Measurements from ENCODE around the gene KIF5B.
"Not testable (repeated sequence)": the region's sequence is repeated elsewhere in the genome, so short reads cannot be mapped to it uniquely, and the experiment has no call there.

Gene KIF5B

GRCh38 chr10:32077896-32078485, 21.8 kb upstream of the KIF5B start:
- DNase-seq (ENCODE audit: low read depth), result peak; percentile 82
- no peaks in the 10 kb centered on the region for H3K27me3 ChIP-seq (replicated peaks; ENCODE audit: control insufficient read depth, insufficient read depth, low read length)
- H3K9ac ChIP-seq (ENCODE audit: low read length), result no peak overlapping the region
- H3K4me1 ChIP-seq (ENCODE audit: control insufficient read depth, insufficient read depth, low read length), result peaks cover 26% of the 10 kb centered on the region
- no peaks in the 10 kb centered on the region for H3K9me3 ChIP-seq (ENCODE audit: control insufficient read depth, low read length)
- no peaks in the 10 kb centered on the region for H3K36me3 ChIP-seq (ENCODE audit: control insufficient read depth, insufficient read depth, low read length, severe bottlenecking)
- H3K4me3 ChIP-seq (ENCODE audit: low read length), result peak overlapping the region; percentile 18

DNA sequence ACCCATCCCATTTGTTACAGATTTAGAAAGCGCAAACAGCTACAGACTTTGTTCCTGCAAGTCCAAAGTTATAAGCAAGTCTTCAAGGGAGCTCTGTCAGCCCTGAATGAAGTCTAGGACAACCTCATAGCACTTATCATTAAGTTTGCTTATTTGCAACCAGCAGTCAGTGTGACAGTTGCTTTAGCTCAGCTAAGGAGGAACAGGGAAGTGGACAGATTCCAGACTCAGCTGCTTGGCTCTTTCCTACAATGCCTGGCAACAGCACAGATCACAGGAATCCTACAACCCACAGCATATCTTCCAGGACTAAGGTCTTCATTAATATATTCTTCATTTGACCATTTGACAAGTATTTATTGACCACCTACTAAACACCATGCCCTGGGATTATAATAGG, 17.4 kb upstream of the KIF5B start:
- Histone ChIP-seq H3K27me3 (replicated peaks; ENCODE audit: control insufficient read depth, insufficient read depth, low read length) (no peaks in the 10 kb centered on the region), H3K9ac (ENCODE audit: low read length) (no peak overlapping the region), H3K4me1 (ENCODE audit: control insufficient read depth, insufficient read depth, low read length) (peaks cover 28% of the 10 kb centered on the region), H3K4me3 (ENCODE audit: low read length) (no peak overlapping the region), H3K9me3 (ENCODE audit: control insufficient read depth, low read length) (no peaks in the 10 kb centered on the region), H3K36me3 (ENCODE audit: control insufficient read depth, insufficient read depth, low read length, severe bottlenecking) (no peaks in the 10 kb centered on the region)
- DNase-seq (ENCODE audit: low read depth), result no peak

GRCh38 chr10:32073128-32073527, 16.9 kb upstream of the KIF5B start:
- H3K27me3 ChIP-seq (replicated peaks; ENCODE audit: control insufficient read depth, insufficient read depth, low read length), result no peaks in the 10 kb centered on the region
- DNase-seq (ENCODE audit: low read depth), result no peak
- no peak overlapping the region for H3K9ac ChIP-seq (ENCODE audit: low read length)
- H3K4me3 ChIP-seq (ENCODE audit: low read length), result no peak overlapping the region
- H3K9me3 ChIP-seq (ENCODE audit: control insufficient read depth, low read length), result no peaks in the 10 kb centered on the region
- no peaks in the 10 kb centered on the region for H3K36me3 ChIP-seq (ENCODE audit: control insufficient read depth, insufficient read depth, low read length, severe bottlenecking)
- H3K4me1 ChIP-seq (ENCODE audit: control insufficient read depth, insufficient read depth, low read length), result peaks cover 24% of the 10 kb centered on the region

DNA sequence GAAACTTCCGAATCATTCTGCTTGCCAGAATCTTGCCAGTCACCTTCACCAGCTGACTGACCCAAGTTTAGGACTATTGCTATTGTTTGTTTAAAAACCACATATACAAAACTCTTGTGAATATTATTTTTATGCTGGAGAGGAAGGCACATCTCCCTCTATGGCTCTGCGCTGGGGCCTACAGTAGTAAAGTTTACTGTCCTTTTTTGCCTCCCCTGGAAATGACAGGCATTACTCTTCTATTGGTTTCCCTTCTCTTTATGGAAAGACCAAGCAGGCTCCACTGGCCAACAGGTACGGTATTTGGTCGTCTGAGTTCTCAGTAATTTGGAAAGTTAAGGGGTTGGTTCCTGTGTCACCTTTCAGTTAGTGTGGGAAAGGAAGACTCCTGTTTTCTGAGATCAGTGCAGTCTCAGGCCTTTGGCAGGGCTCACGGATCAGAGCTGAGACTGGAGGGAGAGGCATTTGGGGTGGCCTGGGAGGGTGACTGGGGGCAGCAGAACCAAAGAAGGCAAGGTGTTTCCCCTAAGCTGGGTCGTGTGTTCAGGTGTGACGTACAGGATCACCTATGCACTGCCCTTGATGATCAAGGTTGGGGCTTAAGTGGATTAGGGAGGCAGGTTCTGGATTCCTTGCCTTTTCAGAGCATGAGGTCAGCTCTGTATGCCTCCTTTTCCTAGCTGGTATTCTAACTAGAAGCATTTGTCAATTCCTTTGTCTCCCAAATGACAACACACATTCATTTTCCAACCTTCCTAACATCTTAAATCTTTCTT, 16.0 kb upstream of the KIF5B start:
- no peak overlapping the region for H3K4me3 ChIP-seq (ENCODE audit: low read length)
- H3K27me3 ChIP-seq (replicated peaks; ENCODE audit: control insufficient read depth, insufficient read depth, low read length), result no peaks in the 10 kb centered on the region
- no peak overlapping the region for H3K9ac ChIP-seq (ENCODE audit: low read length)
- DNase-seq (ENCODE audit: low read depth), result no peak
- H3K9me3 ChIP-seq (ENCODE audit: control insufficient read depth, low read length), result no peaks in the 10 kb centered on the region
- H3K4me1 ChIP-seq (ENCODE audit: control insufficient read depth, insufficient read depth, low read length), result peaks cover 15% of the 10 kb centered on the region
- no peaks in the 10 kb centered on the region for H3K36me3 ChIP-seq (ENCODE audit: control insufficient read depth, insufficient read depth, low read length, severe bottlenecking)

DNA sequence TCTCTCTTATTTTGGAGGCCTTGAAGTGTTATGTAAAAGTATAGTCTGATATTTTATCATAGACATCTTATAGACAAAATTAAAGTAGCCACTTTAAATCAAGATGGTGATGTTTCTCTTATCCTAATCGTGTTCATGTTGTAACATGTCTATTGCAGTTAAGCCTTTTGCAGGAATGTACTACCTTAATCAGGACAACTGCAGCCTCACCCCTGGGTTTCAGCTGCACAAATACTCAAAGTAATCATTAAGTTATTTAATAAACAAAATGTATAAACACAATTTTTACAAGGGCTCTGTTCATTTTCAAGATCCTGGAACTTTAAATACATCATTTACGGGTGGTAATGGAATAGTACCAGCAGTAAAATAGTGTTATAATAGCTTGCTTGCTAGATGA, 14.4 kb upstream of the KIF5B start:
- Histone ChIP-seq H3K4me1 (ENCODE audit: control insufficient read depth, insufficient read depth, low read length) (peaks cover 15% of the 10 kb centered on the region), H3K9me3 (ENCODE audit: control insufficient read depth, low read length) (no peaks in the 10 kb centered on the region), H3K4me3 (ENCODE audit: low read length) (no peak overlapping the region), H3K9ac (ENCODE audit: low read length) (no peak overlapping the region), H3K27me3 (replicated peaks; ENCODE audit: control insufficient read depth, insufficient read depth, low read length) (no peaks in the 10 kb centered on the region), H3K36me3 (ENCODE audit: control insufficient read depth, insufficient read depth, low read length, severe bottlenecking) (no peaks in the 10 kb centered on the region)
- DNase-seq (ENCODE audit: low read depth), result no peak

DNA sequence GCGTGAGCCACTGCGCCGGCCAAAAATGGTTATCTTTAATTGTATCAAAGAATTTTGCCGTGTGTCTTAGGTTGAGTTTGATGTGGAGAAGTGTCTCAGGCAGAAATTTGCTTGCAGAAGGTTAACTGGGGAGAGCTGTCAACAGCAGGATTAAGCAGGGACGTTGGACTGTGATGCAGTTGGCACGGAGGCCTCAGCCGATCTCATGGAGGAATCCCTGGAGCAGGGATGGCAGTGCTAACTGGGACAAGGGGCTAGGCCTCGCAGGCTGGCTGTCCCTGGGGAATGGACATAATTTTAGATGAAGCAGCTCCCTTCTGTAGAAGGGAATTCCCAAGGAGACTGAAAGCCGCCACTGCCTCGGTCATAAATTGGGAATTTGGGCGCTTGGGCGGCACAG, 12.3 kb upstream of the KIF5B start:
- Histone ChIP-seq H3K9ac (ENCODE audit: low read length) (no peak overlapping the region), H3K27me3 (replicated peaks; ENCODE audit: control insufficient read depth, insufficient read depth, low read length) (no peaks in the 10 kb centered on the region), H3K4me1 (ENCODE audit: control insufficient read depth, insufficient read depth, low read length) (peaks cover 10% of the 10 kb centered on the region), H3K9me3 (ENCODE audit: control insufficient read depth, low read length) (no peaks in the 10 kb centered on the region), H3K36me3 (ENCODE audit: control insufficient read depth, insufficient read depth, low read length, severe bottlenecking) (no peaks in the 10 kb centered on the region), H3K4me3 (ENCODE audit: low read length) (no peak overlapping the region)
- DNase-seq (ENCODE audit: low read depth), result no peak

- not testable (repeated sequence) for H3K4me1 ChIP-seq (ENCODE audit: control insufficient read depth, insufficient read depth, low read length); H3K27me3 ChIP-seq (replicated peaks; ENCODE audit: control insufficient read depth, insufficient read depth, low read length); H3K4me3 ChIP-seq (ENCODE audit: low read length); H3K9me3 ChIP-seq (ENCODE audit: control insufficient read depth, low read length); H3K9ac ChIP-seq (ENCODE audit: low read length); H3K36me3 ChIP-seq (ENCODE audit: control insufficient read depth, insufficient read depth, low read length, severe bottlenecking); DNase-seq (ENCODE audit: low read depth)
Measured at GRCh38 chr10:32067931-32068330, 11.7 kb upstream of the KIF5B start.

DNA sequence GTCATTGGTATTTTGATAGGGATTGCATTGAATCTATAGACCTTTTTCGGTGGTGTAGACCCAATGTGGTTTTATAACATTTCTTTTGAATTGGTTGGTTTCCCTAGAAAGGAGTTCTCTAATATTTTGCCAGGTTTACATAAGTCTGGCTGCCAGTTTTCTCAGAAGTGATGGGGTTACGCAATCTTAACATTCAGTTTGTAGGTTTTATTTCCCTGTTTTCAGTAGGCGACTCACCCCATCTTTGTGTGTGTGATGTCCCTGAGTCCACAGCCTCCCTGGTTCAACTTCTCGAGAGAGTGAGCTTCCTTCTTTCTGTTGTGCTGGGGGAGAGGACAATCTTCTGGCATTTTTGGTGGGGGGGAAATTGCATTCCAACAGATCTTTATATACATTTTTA, 9.6 kb upstream of the KIF5B start:
- Histone ChIP-seq H3K27me3 (replicated peaks; ENCODE audit: control insufficient read depth, insufficient read depth, low read length) (no peaks in the 10 kb centered on the region), H3K9ac (ENCODE audit: low read length) (no peak overlapping the region), H3K4me1 (ENCODE audit: control insufficient read depth, insufficient read depth, low read length) (peaks cover 4% of the 10 kb centered on the region), H3K4me3 (ENCODE audit: low read length) (no peak overlapping the region), H3K36me3 (ENCODE audit: control insufficient read depth, insufficient read depth, low read length, severe bottlenecking) (no peaks in the 10 kb centered on the region), H3K9me3 (ENCODE audit: control insufficient read depth, low read length) (no peaks in the 10 kb centered on the region)
- peak; percentile 76 for DNase-seq (ENCODE audit: low read depth)

GRCh38 chr10:32061440-32061839, 5.2 kb upstream of the KIF5B start:
- H3K27me3 ChIP-seq (replicated peaks; ENCODE audit: control insufficient read depth, insufficient read depth, low read length), result no peaks in the 10 kb centered on the region
- DNase-seq (ENCODE audit: low read depth), result no peak
- no peaks in the 10 kb centered on the region for H3K36me3 ChIP-seq (ENCODE audit: control insufficient read depth, insufficient read depth, low read length, severe bottlenecking)
- H3K9ac ChIP-seq (ENCODE audit: low read length), result no peak overlapping the region
- H3K4me1 ChIP-seq (ENCODE audit: control insufficient read depth, insufficient read depth, low read length), result peaks cover 6% of the 10 kb centered on the region
- no peaks in the 10 kb centered on the region for H3K9me3 ChIP-seq (ENCODE audit: control insufficient read depth, low read length)
- no peak overlapping the region for H3K4me3 ChIP-seq (ENCODE audit: low read length)

DNA sequence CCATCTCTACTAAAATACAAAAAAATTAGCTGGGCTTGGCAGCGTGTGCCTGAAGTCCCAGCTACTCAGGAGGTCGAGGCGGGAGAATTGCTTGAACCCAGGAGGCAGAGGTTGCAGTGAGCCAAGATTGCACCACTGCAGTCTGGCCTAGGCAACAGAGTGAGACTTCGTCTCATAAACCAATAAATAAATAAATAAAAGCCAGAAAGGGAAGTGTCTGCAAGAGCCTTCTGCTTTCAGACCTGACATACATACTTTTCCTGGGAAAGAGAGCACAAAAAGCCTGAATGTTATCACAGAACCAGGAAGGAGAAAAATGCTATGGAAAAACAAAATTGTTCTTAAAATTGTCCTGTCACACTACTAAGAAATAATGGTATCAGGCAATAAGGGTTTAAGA, 4.1 kb upstream of the KIF5B start:
- H3K4me3 ChIP-seq (ENCODE audit: low read length), result no peak overlapping the region
- no peaks in the 10 kb centered on the region for H3K9me3 ChIP-seq (ENCODE audit: control insufficient read depth, low read length)
- H3K36me3 ChIP-seq (ENCODE audit: control insufficient read depth, insufficient read depth, low read length, severe bottlenecking), result no peaks in the 10 kb centered on the region

GRCh38 chr10:32059472-32059871, 3.2 kb upstream of the KIF5B start:
- no peak overlapping the region for H3K9ac ChIP-seq (ENCODE audit: low read length)
- no peaks in the 10 kb centered on the region for H3K36me3 ChIP-seq (ENCODE audit: control insufficient read depth, insufficient read depth, low read length, severe bottlenecking)
- H3K4me3 ChIP-seq (ENCODE audit: low read length), result no peak overlapping the region
- H3K9me3 ChIP-seq (ENCODE audit: control insufficient read depth, low read length), result no peaks in the 10 kb centered on the region
- H3K27me3 ChIP-seq (replicated peaks; ENCODE audit: control insufficient read depth, insufficient read depth, low read length), result no peaks in the 10 kb centered on the region
- H3K4me1 ChIP-seq (ENCODE audit: control insufficient read depth, insufficient read depth, low read length), result peaks cover 6% of the 10 kb centered on the region
- no peak for DNase-seq (ENCODE audit: low read depth)

More for the DNA sequence above, 4.1 kb upstream of the KIF5B start:
- Histone ChIP-seq H3K9ac (ENCODE audit: low read length) (no peak overlapping the region), H3K27me3 (replicated peaks; ENCODE audit: control insufficient read depth, insufficient read depth, low read length) (no peaks in the 10 kb centered on the region), H3K4me1 (ENCODE audit: control insufficient read depth, insufficient read depth, low read length) (peaks cover 6% of the 10 kb centered on the region)
- DNase-seq (ENCODE audit: low read depth), result no peak

DNA sequence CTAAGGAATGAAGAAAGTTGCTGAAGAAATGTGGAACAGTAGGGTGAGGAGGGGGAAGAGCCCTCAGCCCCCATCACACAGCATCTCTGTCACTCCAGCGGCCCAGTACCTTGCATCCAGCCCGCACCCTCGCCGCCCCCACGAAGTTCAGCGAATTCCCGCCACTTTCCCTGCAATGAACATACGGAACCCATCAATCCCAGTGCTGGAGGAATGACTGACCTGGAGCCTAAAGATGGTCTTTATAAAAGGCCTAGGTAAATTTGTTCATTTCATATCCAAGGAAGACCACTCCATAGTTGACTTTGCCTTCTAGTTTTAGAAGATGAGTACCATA, 779 bp upstream of the KIF5B start:
- H3K27me3 ChIP-seq (replicated peaks; ENCODE audit: control insufficient read depth, insufficient read depth, low read length), result no peaks in the 10 kb centered on the region
- H3K4me3 ChIP-seq (ENCODE audit: low read length), result peak overlapping the region; percentile 100
- H3K9me3 ChIP-seq (ENCODE audit: control insufficient read depth, low read length), result no peaks in the 10 kb centered on the region
- peaks cover 21% of the 10 kb centered on the region for H3K4me1 ChIP-seq (ENCODE audit: control insufficient read depth, insufficient read depth, low read length)
- peak overlapping the region; percentile 99 for H3K9ac ChIP-seq (ENCODE audit: low read length)
- DNase-seq (ENCODE audit: low read depth), result no peak
- H3K36me3 ChIP-seq (ENCODE audit: control insufficient read depth, insufficient read depth, low read length, severe bottlenecking), result no peaks in the 10 kb centered on the region

All from adipocyte (in vitro differentiated cells).